Retina (tissue), 1 donor: ENCODE measurements around the gene PIP5K1B.
"Not testable (repeated sequence)": the region's sequence is repeated elsewhere in the genome, so short reads cannot be mapped to it uniquely, and the experiment has no call there.

ENCODE experiments used
- DNase-seq: peaks from one replicate; pipeline ENCODE4 v3.0.0-alpha.2; 2016

PIP5K1B gene

DNA sequence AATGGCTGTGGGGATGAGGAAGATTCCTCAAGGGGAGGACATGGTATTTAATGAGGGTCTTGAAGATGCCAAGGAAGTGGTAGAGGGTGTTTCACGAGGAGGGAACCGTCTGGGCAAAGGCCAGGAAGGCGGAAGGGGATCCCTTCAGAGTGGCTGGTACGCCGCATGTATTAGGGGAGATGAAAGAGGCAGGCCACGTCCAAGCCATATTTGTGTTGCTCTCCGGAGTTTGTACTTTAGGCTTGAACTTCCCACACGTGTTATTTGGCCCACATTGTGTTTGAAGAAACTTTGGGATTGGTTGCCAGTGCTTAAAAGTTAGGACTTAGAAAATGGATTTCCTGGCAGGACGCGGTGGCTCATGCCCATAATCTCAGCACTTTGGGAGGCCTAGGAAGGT lies 331.8 kb downstream of the PIP5K1B start:
- no peak for DNase-seq

DNA sequence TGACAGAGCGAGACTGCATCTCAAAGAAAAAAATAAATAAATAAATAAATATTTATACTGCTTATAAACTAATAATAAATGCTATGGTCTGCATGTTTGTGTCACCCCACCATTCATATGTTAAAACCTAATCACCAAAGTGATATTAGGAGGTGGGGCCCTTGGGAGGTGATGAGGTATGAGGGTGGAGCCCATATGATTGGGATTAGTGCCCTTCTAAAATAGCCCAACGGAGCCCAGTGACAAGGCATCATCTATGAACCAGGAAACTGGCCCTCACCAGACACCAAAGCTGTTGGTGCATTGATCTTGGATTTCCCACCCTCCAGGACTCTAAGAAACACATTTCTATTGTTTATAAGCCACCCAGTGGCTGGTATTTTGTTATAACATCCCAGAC lies 335.6 kb downstream of the PIP5K1B start:
- no peak for DNase-seq

- DNase-seq, result peak; percentile 24
These were observed 339.5 kb downstream of the PIP5K1B start for GRCh38 chr9:69044240-69045219.

GRCh38 chr9:69045821-69046220 lies 340.8 kb downstream of the PIP5K1B start:
- DNase-seq, result no peak

DNA sequence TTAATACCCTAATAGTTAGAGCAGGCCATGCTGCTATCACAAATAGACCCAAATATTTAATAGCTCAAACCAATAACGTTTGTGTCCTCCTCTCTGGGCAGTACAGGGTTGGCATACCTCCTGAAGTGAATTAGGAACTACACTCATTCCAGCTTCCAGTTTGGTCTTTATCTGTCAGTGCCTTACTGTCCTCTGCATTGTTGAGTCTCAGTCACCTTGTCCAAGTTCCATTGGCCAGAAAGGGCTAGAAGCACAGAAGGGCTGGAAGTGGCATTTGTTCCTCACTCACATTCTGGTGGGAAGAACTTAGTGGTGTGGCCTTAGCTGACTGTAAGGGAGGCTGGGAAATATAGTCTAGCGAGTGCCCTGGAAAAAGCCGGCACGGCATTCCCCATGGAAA lies 341.7 kb downstream of the PIP5K1B start:
- DNase-seq, result no peak

- DNase-seq, result no peak
These were observed 342.3 kb downstream of the PIP5K1B start for GRCh38 chr9:69047371-69047770.

- no peak for DNase-seq
These were observed 344.1 kb downstream of the PIP5K1B start for GRCh38 chr9:69049094-69049493.

GRCh38 chr9:69050936-69051335 lies 345.9 kb downstream of the PIP5K1B start:
- not testable (repeated sequence) for DNase-seq

- DNase-seq, result no peak
These were observed 349.9 kb downstream of the PIP5K1B start for GRCh38 chr9:69054989-69055388.

DNA sequence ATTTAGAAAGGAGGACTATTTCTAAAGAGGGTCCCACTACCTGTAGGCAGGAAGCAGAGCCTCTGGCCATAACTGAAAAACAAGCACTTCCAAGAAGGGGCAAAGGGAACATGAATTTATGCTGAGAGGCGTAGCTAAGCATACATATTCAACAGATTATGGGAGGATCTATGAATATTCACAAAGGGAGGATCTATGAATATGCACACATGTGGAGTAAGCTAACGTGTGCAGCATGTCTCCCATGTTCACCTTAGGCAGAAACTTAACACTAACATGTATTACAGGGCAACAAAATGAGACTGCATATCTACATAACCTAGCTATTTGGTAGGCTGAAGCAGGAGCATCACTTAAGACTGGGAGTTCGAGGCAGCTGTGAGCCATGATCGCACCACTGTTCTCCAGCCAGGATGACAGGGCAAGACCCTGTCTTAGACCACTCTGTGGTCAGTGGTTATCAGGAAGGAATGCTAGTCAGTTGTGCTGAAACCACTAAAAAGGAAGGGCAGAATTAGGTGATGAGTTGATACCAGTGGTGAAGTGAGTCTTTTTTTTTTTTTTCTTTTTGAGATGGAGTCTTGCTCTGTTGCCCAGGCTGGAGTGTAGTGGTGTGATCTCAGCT lies 351.3 kb downstream of the PIP5K1B start:
- DNase-seq, result no peak

GRCh38 chr9:69058101-69058500 lies 353.1 kb downstream of the PIP5K1B start:
- DNase-seq, result no peak
